ENCODE results near the gene OR6B3.
"Not testable (repeated sequence)": the region's sequence is repeated elsewhere in the genome, so short reads cannot be mapped to it uniquely, and the experiment has no call there.

The OR6B3 gene

DNA sequence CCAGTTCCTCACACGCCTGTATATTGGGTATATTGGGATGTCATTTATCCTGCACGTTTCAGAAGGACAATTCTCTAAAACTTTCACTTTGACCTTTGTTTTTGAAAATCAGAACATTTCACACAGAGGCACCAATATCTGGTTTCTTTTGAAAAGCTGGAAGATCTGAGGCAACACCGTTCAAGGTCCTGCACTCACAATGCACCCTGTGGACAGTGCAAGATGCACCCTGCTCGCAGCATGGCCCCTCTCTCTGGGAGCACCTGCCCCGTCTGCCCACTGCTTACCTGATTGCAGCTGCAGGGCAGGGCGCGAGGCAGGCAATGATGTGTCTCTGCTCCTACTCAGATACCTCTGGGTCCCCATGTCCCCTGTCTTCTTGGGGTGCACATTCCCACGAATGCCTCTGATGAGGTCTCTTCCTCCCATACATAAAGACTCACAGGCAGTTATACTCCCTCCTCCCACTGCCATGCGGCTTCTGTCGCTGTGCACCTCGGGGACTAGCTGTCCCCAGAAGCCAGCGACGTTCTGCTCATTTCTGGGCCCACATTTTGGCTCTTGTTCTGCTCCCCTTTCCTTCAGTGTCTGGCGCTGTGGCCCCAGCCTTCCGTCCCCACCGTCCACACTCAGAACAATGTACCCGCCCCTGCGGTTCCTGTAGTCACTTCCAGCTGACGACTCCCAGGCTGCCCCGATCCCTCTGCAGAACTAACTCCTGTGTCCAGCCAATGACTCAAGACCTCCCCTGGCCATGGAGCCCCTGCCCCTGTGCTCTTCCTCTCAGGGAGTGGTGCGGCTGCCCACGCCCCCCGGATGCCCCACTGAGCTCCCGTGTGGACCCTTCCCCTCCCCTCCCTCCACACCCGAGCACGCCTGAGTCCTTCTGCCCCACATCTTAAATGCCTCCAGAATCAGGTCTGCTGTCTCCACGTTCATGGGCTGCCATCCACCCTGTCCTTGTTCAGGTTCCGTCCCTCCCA, at the start of gene OR6B3:
OR6B3 (minus strand) TSS at position 349 of the 983 bp plus-strand sequence.
- no peak for DNase-seq

DNA sequence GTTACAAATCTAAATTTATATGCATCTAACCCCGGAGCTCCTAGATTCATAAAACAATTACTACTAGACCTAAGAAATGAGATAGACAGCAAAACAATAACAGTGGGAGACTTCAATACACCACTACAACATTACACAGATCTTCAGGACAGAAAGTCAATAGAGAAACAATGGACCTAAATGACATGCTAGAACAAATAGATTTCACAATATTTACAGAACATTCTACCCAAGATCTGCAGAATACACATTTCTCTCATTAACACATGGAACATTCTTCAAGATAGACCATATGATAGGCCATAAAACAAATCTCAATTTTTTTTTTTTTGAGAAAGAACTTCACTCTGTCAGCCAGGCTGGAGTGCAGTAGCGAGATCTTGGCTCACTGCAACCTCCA, 45.0 kb upstream of the OR6B3 start:
- DNase-seq = no peak

DNA sequence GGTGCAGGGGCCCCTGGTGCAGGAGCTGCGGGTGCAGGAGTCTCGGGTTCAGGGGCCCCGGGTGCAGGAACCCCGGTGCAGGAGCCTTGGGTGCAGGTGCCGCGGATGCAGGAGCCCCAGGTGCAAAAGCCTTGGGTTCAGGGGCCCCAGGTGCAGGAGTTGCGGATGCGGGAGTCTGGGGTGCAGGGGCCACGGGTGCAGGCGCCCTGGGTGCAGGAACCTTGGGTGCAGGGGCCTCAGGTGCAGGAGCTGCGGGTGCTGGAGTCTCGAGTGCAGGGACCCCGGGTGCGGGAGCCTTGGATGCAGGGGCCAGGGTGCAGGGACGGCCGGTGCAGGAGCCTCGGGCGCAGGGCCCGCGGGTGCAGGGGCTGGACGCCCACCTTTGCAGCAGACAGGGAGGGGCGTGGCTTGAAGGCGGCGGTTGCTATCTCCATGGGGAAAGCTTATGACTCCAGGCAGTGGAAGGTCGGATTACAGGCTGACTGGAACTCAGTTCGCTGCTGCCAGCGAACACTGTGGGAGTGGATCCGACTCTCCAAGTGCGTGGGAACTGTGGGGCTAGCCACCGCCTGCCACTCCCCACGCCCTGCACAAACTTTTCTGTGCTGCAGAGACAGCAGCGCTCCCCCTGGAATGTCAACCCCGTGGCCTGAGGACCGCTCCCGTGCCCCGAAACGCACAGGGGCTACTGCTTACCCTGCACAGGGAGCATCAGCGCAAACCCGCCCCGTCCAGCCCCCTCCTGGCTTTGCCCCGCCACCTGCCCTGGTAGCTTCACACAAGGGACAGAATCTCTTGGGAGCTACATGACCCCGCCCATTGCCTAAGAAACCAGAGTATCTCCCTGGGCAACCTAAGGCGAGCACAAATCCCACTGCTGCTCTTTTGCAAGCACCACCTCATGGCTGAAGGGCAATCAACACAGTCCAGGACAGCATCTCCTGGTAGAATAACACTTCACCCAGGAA, 42.5 kb upstream of the OR6B3 start:
- DNase-seq = no peak

DNA sequence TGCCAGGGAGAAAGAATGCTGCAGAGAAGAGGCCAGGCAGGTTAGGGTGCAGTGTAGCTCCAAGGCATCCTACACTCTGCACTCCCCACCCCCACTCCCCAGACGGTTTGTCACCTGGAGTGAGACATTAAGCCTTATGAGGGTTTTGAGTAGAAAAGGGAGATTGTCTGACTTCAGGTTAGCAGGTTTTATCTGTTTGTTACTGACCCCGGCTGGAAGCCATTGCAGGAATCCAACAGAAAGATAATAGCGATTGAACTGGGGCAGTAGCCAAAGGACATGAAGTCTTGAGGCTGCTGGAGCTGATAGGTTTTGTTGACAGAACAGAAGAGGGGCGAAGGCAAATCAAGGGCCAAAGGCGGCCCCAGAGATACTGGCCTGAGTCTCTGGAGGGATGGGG, 36.0 kb upstream of the OR6B3 start:
- no peak for DNase-seq

DNA sequence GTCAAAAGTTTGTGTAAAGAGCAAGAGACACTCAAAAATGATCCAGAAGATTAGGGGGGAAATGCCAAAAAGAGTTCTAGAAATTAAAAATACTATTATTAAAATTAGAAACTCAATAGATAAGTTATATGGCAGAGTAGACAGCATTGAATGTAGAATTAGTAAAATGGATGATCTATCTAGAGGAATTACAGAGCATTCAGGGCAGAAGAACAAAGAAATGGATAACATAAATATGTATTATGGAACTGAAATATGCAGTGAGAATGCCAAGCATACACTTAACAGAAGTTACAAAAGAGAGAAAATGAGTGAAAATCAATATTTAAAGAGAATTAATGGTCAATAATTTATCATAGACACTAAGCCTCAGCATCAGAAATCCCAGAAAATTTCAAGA, 33.2 kb upstream of the OR6B3 start:
- no peak for DNase-seq

DNA sequence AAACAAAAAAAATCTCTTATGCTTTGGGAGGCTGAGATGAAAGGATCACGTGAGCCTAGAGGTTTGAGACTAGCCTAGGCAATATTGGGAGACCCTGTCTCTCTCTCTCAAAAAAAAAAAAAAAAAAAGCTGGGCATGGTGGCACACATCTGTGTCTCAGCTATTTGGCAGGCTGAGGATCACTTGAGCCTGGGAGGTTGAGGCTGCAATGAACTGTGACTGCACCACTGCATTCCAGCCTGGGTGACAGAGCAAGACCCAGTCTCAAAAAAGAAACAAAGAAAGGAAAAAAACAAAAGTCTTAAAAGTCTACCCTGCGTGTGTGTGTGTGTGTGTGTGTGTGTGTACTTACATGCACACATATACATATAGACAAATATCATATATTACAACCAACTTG, 25.3 kb upstream of the OR6B3 start:
- no peak for DNase-seq

DNA sequence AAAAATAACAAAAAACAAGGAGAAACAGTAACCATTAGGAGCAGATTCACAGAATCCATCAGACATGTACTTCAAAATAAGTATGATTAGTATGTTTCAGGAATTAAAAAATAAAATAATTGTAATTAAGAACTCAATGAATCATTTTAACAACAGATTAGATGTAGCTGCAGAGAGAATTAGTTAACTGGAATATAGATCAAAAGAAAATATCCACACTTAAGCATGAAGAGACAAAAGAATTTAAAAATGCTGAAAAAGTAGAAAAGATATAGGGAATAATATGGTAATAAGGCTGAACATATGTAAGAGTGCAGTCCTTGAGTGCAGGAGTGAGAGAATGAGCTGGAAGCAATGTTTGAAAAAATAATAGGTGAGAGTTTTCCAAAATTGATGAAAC, 24.1 kb upstream of the OR6B3 start:
- DNase-seq = no peak

DNA sequence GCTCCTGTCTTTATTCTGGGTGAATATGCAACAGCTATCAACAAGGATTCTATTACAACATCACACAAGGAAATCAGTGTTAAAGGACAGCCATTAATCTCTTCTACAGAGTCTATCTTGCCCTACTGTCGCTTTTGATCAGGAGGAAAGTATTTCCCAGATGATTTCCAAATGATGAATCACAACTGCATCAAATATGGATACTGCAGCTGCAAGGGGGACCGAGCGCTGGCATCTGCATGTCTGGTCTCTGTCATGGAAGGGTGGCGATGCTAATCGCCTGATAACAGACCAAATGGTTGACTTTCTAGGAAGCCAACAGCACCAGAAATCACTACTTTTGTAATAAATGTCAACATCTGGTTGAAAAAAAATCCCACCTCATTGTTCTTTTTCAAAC, 21.2 kb upstream of the OR6B3 start:
- DNase-seq = no peak

DNA sequence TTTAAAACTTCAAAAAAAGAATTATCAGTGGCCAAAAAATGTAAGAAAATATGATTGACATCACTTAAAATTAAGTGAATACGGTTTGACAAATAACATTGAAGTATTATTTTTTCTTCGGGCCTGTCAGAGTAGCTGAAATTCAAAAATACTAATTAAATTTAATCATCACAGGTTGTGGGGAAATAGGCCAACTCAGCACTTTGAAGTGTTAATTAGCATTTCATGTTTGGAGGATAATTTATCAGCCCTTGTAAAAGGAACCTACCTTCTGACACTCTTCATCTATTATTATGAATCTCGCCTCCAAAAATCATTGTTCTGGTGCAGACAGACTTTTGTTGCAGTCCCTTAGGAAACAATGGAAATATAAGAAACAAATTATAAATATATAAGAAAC, 17.6 kb upstream of the OR6B3 start:
- DNase-seq = no peak

DNA sequence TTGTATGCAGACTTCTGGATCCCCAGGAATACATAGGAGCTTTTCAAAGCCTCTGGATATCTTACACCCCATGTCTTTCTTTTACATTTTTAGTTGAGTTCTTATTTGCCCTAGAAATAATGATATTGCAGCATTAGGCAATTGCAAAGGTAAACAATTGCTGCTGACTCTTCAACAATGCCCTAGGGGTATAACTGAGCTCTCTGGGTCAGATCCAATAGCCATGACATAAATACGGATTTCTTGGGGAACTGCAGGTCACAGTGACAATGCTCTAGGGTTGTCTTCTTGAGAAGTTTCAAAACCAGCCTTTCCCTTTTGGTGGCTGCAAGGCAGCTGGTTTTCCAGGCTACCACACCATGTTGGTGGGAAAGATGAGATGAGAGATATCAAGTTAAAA, 16.5 kb upstream of the OR6B3 start:
- no peak for DNase-seq

DNA sequence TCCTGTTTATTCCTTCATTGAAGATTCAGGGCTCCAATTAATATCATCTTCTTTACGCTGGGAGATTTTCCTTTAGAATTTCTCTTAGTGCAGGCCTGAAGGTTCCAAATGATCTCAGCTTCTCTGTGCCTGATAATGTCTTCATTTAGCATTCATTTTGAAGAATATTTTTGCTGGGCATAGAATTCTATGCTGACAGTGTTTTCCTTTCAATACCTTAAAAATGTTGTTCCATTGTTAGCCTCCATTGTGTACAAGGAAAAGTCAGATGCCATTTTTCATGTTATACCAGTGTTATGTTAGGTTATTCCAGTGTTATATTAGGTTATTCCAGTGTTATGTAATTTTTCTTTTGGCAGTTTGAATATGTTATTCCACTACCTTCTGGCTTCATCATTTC, 14.9 kb upstream of the OR6B3 start:
- DNase-seq = no peak

DNA sequence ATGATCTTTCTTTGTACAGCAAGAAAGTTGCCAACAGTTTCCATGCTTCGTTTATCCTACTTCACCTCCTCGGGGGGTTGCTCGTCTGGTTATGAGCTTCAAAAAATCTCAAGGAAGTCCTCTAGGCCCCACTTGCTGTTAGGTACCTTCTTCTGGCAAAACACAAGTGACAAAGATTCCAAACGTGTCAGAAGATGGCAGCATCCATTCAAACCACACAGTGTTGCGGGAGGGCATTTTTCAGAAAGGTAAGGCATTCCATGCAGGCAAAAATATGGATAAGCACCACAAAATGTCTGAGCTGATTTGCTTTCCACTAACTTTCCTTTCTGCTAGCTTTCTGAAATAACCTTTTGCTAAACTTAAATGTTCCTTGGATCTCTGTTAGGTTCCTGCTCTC, 13.2 kb upstream of the OR6B3 start:
- DNase-seq = no peak

DNA sequence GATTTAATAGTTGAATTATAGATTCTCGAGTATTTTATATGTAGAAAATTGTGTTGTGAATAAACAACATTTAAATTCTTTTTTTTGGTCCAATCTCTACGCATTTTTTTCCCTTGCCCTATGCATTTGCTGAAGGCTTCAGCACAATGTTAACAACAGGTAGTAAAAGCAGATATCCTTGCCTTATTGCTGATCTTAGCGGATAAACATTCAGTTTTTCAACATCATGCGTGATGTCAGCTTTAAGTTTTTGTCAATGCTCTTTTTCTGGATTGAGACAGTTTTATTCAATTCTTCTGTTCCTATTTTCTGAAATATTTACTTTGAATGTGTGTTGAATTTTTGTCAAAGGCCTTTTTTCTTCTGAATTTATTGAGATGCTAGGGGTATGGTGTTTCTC, 11.6 kb upstream of the OR6B3 start:
- DNase-seq = no peak

DNA sequence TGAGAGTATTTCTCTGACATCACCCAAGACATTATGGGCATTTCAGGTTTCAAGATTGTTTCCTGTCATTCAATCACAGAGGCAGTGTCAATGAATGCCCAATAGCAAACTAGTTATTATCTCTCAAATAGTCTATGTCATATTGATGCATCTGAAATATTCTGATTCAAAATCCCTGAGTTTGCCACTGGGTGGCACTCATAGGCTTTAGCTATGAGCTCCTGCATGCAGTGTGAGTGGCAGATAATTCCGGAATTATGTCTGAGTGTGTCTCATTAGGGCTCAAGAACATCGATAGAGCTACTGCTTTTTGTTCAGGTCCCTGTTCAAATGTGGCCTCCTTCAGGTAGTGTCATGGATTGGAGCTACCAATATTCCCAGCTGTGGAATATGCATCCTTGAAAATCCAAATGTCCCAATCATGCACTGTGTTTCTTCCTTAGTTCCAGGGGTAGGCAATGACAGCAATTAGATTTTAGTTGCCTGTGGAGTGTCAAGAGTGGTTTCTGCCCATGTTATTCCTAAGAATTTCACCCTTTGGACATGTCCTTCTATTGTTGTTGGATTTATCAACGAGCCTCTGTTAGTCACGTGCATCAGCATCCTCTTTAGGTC, 7.8 kb upstream of the OR6B3 start:
- peak; percentile 62 for DNase-seq

DNA sequence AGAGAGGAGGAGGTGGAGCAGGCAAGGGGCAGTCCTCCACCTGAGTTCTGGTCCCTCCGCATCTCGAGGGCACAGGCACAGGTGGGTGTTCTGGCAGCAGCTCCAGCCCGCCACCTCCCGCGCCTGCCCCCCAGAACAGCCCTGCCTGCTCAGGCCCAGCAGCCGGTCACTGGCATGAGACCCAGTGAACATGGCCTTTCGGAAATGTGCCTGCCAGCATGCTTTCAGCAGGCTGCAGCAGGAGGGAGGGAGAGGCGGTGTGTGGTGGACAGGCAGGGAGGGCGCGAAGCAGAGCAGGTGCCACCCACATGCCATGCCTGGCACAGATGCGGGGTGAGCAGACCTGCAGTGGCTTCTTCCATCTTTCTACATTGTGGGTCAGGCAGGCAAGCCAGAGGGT, 3.4 kb upstream of the OR6B3 start:
- no peak for DNase-seq

DNA sequence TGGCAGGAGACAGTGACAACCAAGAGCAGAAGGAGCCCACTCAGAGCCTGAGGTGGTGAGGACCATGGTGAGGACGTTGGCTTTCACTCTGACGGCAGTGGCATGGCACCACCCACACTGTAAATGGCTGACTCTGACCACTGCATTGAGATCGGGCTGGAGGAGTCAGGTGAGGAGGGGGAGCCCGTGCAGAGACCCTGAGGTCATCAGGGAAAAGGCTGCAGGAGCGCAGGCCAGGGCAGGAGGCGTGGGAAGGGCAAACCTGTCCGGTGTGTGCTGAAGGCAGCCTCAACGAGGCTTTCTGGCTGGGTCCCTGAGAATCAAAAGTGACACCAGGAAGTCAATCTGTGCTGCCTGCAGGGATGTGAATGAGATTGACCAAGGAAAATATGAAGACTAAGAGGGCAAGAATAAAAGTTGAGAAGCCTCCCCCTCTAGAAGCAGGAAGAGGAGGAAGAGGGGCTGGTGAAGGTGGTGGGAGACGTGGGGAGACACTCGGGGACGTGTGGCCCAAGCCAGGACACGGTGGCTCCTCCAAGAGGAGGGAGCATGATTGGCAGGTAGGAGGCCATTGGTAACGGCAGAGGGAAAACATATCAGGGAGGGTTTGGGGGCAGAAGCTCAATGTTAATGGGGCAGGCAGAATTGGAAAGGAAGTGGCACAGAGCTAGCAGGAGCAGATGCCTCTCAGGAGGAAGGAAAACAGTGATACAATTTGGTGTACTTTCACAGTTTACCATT, 2.0 kb upstream of the OR6B3 start:
- DNase-seq = no peak

DNA sequence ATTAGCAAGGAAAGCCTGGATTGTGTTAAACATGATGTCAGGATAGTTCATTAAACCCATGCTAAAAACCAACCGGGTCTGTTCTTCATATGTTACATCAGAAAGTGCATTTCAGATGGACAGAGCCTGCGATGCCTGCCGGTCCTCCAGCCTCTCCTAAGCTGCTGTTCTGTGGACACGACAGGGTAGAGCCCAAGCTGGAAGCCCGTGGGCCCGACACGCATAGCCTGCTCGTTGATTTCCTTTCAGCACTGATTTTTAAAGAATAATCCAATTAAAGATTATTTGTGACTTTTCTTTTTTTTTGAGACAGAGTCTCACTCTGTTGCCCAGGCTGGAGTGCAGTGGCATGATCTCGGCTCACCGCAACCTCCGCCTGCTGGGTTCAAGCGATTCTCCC, 797 bp downstream of the OR6B3 start:
- DNase-seq = no peak

DNA sequence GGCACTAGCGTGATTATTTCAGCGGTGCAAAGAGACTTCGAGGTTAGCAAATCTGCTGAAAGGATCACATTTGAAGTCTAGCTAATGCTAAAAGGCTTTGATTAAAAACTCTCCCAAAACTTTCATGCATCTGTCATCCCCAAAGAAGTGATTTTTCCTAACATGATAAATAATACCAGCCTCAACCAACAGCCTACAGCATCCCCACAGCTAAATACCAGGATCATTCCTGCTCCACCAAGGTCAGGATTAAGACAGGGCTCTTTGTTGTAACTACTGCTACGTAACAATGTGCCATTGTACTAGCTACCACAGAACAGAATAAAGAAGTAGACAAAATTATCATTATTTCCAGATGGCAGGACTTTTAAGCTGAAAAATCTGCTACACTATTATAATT, 1.6 kb downstream of the OR6B3 start:
- no peak for DNase-seq

DNA sequence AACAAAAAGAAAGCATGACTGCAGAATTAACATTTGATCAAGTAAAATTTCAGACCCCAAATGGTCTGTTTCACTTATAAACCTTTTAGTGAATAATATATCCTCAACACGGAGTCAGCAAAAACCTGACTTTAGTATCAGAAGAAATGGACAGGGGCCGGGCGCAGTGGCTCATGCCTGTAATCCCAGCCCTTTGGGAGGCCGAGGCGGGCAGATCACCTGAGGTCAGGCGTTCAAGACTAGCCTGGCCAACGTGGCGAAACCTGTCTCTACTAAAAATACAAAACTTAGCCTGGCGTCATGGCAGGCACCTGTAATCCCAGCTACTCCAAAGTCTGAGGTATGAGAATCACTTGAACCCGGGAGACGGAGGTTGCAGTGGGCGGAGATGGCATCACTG, 3.0 kb downstream of the OR6B3 start:
- DNase-seq = no peak

DNA sequence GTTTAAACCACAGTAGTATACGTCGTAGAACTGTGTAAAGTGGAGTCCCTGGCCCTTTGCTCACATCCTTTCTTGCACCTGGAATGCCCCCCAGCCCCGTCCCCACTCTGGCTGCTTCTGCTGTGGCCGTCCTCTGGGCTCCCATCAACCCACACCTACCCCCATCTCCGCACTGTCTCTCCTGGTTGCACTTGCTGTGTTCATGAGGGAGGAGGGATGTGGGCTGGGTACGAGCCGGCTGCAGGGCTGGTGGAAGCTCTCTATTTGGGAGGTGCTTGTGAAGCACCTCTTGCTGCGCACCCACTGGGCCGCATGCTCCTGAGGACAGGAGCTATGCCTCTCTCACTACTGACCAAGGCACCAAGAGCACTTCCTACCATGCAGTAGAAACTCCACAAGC, 5.1 kb downstream of the OR6B3 start:
- no peak for DNase-seq

DNA sequence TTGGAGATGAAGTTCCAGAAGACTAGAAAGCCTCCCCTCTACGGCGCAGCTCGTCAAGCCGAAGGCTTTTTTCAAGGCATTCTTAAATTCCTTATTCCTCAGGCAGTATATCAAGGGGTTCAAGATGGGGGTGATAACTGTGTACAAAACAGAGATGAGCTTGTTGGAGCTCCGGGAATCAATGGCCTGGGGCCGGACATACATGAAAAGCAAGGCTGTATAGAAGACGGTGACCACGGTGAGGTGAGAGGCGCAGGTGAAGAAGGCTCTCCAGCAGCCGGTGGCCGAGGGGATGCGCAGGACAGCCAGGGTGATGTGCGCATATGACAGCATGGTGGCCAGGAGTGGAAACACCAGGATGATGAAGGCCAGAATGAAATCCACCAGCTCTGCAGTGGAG, 8.2 kb downstream of the OR6B3 start:
- no peak for DNase-seq

DNA sequence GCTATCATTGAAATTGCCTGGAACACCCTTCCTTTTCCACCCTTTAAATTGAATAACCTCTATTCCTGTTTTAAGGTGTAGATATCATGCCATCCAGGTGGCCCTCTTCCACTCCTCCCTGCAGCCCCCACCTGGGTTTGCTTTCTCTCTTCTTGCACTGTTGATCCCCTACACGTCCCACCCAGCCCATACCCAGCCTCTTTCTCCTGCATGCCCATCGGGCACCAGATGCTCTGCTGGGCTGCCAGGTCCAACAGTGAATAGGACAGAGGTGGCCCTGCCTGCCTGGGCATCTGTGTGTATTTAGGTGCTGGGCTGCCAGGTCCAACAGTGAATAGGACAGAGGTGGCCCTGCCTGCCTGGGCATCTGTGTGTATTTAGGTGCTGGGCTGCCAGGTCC, 9.2 kb downstream of the OR6B3 start:
- DNase-seq = not testable (repeated sequence)

Data from CD4-positive, alpha-beta T cell treated with Interleukin-17A for 1 hour (primary cell).